ENCODE results near the gene PPP6R2.
"Not testable (repeated sequence)": the region's sequence is repeated elsewhere in the genome, so short reads cannot be mapped to it uniquely, and the experiment has no call there.

Gene PPP6R2

DNA sequence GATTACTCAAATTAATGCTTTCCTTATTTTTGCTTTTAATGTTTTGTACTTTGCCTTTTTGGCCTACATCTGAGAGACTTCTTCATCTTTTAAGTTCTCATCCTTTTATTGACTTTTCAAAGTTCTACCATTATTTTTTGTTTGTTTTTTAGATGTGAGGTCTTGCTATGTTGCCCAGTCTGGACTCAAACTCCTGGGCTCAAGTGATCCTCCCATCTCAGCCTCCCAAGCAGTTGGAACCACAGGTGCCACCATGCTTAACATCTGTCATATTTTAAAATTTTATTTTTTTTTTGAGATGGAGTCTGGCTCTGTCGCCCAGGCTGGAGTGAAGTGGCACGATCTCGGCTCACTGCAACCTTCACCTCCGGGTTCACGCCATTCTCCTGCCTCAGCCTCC is 57.8 kb downstream of the PPP6R2 start:
- no peak for DNase-seq (ENCODE audit: low read depth)

DNA sequence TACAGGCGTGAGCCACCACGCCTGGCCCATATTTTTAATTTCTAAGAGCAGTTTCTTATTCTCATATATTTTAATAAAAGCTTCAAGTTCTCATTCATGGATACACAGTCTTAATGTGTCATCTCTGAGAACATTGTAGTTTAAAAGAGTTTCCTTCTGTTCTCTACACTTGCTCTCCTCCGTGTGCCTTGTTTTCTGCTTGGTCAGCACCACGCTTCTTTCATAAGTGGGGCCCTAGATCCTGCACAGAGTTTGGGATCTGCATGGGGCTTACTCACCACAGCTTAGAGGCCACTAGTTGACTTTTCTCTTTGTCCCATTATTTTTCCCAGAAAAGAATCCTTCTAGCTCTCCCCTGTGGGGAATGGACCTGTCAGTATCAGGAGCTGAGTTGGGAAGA is 58.8 kb downstream of the PPP6R2 start:
- no peak for DNase-seq (ENCODE audit: low read depth)

GRCh38 chr22:50403701-50404101 is 60.6 kb downstream of the PPP6R2 start:
- no peak for DNase-seq (ENCODE audit: low read depth)

DNA sequence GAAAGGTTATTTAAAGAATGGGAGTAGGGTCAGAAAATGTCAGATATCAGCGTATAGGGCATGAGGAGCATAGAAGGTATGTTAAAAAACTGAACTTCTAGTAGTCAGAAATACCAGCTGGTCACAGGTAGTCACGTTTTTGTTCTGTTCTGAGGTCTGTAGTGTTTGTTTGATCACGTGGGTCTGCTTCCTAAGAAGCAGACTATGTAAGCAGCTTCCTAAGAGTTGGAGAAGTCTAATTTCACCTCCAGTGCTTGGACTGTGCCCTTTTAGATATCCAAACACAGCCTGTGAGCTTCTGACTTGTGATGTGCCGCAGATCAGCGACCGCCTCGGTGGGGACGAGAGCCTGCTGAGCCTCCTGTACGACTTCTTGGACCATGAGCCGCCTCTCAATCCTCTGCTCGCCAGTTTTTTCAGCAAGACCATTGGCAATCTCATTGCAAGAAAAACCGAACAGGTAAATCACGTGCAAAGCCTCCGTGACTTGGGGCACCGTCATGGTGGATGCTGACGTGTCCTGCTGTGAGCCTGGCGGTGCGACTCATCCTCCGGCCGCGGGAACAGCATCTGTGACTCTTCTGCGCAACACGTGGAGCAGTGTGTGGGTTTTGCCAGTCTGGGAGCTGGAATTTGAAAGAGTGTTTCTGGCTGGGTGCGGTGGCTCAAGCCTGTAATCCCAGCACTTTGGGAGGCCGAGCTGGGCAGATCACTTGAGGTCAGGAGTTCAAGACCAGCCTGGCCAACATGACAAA is 63.5 kb downstream of the PPP6R2 start:
- no peak for DNase-seq (ENCODE audit: low read depth)

DNA sequence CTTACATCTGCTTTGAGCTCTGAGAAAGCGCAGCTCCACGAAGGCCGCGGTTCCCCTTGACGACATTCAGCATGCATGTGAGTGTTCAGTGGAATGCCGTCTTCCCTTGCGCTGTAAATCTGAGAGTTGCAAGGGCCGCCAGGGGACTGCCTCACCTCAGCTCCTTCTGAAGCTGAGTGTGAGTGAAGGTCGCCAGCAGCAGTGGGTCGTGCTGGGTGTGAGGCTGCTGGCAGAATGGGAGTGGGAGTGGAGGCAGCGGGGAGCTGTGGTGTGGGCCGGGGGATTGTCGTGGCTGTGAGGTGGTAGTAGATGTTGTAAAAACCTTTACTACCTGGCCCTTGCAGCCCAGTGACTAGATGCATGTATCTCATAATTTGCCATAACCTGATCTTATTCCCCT is 65.2 kb downstream of the PPP6R2 start:
- DNase-seq (ENCODE audit: low read depth): no peak

DNA sequence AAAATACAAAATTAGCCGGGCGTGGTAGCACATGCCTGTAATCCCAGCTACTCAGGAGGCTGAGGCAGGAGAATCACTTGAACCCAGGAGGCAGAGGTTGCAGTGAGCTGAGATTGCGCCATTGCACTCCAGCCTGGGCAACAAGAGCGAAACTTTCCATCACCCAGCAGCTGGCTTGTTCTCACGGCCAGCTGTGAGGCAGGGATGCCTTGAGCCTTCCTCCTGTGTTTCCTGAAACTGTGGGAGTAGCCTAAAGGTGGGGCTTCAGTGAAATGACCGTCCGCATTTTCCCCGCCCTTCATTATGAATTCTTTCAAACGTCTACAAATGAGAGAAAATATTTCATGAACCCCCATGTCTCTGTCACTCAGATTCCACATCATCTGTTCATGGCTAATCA is 65.8 kb downstream of the PPP6R2 start:
- DNase-seq (ENCODE audit: low read depth): not testable (repeated sequence)

DNA sequence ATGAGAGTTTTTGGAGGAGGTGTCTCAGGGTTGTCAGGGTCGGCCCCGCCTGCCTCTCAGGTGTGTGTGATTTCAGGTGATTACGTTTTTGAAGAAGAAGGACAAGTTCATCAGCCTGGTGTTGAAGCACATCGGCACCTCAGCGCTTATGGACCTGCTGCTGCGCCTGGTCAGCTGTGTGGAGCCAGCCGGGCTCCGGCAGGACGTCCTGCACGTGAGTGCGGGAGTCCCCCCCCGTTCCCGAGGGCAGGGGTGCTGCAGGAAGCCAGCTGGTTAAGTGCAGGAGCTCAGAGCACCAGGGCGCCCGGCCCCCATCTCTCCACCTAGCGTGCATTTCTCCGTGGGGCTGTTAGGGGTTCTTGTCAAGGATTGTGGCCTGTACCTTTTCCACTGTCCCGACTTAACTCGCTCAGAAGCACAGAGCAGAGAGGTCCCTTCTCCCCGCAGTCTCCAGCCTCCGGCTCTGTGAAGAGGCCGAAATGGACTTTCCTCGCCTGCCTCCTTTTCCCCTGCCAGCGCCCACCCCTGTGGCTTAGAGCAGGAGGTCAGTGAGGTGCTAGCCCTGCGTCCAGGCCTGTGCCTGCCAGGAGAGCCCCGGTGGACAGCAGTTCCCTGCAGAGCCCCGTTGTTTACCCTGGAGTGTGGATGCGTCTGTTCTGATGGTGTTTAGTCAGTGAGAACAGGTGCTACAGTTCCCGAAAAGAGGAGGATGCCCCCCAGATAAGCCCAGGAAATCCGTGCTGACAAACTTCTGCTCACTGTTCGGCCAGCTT is 71.5 kb downstream of the PPP6R2 start:
- no peak for DNase-seq (ENCODE audit: low read depth)

GRCh38 chr22:50415426-50415825 is 72.3 kb downstream of the PPP6R2 start:
- no peak for DNase-seq (ENCODE audit: low read depth)

GRCh38 chr22:50416996-50417395 is 73.9 kb downstream of the PPP6R2 start:
- no peak for DNase-seq (ENCODE audit: low read depth)

DNA sequence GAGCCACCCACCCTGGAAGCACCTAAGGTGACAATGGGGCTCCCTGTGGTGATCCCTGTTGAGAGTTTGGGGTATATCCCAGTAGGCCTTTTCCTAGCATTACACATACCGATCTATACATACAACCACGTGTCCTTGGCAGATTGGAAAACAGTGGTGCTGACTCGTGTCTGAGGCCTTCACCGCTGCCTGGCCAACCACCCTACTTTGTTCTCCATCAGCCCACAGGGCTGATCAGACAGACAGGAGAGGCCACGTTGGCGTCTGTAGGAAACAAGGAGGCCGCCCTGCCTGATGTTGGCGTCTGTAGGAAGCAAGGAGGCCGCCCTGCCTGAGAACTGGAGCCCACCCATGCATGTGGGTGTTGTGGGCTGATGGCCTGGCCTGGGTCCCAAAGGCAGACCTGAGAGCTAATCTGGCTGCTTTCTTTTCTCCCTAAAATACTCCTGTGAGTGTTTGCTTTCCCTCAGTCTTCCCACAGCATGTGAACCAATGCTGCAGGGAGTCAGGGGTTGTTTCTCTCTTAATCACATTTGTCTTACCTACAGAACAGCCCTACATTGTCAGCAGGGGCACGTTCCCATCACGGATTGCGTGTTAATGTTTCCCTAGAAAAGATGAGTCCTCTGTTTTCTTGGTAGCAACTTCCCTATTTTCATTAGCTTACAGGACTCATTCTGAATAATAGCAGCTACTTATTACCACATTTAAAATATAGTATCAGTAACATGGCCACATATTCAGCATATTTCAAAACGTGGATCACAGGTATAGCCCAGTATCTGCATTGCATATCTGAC is 74.5 kb downstream of the PPP6R2 start:
- no peak for DNase-seq (ENCODE audit: low read depth)

- no peak for DNase-seq (ENCODE audit: low read depth)
These were observed 75.5 kb downstream of the PPP6R2 start for GRCh38 chr22:50418624-50419023.

GRCh38 chr22:50419116-50419515 is 76.0 kb downstream of the PPP6R2 start:
- no peak for DNase-seq (ENCODE audit: low read depth)

- DNase-seq (ENCODE audit: low read depth): no peak
These were observed 76.9 kb downstream of the PPP6R2 start for GRCh38 chr22:50420015-50420414.

DNA sequence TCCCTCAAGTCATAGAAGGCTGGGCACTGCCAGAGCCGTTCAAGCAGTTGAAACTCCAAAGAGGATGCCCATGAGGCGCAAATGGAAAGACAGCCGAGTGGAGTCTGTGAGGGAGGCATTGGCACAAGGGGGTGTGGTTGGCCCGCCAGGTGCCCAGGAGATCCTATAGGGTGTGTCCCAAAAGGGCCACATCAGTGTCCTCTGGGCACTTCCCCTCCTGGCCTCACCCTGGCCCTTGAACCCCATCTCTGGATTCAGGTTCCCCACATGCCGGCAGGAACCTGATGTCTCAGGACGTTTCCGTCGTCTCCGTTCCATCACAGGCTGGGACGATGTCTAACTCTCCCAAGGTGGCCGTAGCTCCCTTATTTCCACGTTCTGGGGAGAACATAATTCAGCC is 77.5 kb downstream of the PPP6R2 start:
- no peak for DNase-seq (ENCODE audit: low read depth)

- no peak for DNase-seq (ENCODE audit: low read depth)
These were observed 78.9 kb downstream of the PPP6R2 start for GRCh38 chr22:50422046-50422445.

DNA sequence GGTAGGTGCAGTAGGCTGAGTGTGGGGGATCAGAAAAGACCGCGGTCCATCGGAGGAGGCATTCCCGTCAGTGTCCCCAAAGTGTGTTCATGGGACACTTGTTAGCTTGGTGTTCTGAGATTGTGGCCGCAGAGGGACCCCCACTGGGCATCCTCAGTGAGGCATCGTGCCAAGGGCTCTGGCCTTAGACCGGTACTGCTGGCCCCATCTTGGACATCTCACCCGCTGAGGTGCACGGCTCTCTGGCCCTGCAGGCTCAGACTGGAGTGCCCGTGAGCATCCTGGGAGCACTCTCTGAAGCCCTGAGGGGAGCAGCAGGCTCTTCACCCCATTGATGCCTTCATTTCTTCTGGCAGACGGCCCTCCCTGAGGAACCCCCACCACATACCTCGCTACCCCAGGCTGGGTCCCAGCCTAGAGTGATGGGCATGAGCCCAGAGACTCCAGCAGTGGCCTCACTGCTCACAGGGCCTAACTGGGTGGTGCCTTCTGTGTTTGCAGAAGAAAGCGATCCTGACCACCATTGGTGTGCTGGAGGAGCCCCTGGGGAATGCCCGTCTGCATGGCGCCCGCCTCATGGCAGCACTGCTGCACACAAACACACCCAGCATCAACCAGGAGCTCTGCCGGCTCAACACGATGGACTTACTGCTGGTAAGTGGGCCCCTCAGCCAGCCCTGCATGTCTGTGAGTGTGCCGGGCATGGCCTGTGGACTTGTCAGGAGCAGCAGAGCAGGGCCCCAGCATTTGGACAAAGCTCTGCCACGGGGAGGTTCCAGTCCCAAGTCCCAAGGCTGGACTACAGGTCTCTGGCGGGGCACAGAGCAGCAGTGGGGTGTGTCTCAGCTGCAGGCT is 80.1 kb downstream of the PPP6R2 start:
- DNase-seq (ENCODE audit: low read depth): no peak

DNA sequence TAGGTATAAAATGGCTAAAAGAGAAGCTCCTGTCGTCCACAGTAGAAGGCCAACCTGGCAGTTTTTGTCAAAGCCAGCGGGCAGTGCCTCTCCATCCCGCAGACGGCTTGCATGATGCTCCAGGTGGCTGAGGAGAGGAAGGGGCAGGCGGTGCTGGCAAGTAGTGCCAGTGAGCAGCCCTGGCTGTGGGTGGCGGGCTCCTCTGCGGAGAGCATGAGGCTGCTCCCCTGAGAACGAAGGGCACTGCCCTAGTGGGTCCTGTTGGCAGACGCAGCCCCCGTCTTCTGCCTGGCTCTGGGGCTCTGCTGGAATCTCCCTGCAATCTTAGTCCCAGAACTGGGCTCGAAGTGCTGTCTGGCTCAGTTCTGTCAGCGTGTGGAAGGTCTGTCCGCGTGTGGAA is 80.8 kb downstream of the PPP6R2 start:
- DNase-seq (ENCODE audit: low read depth): no peak

GRCh38 chr22:50425179-50425916 is 82.2 kb downstream of the PPP6R2 start:
- DNase-seq (ENCODE audit: low read depth): no peak

DNA sequence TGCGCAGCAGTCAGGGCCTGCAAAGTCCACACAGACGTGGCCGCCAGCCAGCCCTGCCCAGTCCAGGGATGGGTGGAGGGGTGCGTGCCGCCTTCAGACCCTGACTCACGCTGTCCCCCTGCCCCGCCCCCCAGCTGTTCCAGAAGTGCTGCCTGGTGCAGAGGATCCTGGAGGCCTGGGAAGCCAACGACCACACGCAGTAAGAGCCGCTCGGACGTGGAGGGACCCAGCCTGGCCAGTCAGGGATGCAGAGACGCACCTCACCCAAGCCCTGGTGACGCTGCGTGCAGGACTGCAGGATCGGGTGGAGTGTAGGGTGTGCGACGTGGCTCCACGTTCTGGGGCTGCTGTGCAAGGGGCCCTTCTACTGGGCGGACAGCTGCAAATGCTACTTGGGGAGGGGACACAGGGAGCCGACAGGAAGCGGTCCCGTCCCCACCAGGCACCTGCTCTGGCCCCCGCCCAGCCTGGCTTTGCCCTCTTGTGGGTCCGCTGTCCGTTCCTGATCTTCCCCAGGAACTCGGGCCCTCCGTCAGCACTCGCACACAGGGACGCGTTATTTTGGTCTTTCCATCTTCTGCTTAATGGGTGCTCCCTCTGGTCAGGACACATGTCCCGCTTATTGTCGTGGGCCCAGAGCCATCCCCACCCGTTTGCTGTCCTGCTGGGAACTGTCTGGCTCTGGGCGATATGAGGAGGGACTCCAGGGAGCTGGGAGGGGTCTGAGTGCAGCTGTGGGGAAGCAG is 89.2 kb downstream of the PPP6R2 start:
- DNase-seq (ENCODE audit: low read depth): no peak

DNA sequence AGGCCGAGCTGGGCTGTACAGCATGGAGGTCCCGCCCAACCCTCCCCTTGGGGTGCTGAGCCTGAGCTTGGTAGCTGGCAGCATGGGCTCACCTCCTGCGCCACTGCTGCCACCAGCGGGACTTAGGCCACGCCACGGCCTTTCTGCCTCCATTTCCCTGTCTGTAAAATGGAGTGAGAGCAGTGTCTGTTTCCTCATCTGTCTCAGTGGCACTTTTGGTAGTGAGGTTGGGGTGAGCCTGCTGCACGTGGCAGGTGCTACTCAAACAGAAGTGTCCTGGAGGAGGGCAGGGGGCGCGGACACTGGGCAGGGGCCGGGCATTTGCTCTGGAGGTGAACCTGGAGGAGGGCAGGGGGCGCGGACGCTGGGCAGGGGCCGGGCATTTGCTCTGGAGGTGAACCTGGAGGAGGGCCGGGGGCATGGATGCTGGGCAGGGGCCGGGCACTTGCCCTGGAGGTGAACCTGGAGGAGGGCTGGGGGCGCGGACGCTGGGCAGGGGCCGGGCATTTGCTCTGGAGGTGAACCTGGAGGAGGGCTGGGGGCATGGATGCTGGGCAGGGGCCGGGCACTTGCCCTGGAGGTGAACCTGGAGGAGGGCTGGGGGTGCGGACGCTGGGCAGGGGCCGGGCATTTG is 89.9 kb downstream of the PPP6R2 start:
- not testable (repeated sequence) for DNase-seq (ENCODE audit: low read depth)

Measured in CMK (cell line).